ENCODE results near the gene RARS1.

The RARS1 gene

DNA sequence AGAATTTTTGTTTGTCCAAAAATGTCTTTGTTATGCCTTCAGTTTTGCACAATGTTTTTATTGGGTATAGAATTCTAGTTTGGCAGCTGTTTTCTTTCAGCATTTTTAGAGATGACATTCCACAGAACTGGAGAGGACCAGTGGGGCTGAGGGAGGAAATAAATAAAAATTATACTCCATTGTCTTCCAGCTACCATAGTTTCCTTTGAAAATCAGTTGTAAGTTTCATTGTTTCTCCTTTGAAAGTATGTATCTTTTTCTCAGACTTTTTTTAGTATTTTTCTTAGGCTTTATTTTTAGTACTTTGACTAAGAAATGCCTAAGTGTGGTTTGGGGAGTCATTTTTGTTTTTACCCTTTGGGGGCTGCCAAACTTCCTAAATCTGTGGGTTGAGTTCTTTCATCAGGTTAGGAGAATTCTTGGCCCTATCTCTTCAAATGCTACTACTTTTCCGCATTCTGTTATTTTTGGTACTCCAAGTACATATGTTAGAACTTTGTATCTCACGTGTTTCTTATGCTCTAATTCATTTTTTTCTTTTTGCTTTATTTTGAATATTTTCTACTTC, 27.7 kb downstream of the RARS1 start:
- TF ChIP-seq MYC (IDR thresholded peaks at IDR 0.05; ENCODE audit: low read depth, low read length) (no peak), POLR2A (IDR thresholded peaks at IDR 0.05; ENCODE audit: extremely low read depth, insufficient read length) (no peak)
- TF ChIP-seq, protein P1, sequence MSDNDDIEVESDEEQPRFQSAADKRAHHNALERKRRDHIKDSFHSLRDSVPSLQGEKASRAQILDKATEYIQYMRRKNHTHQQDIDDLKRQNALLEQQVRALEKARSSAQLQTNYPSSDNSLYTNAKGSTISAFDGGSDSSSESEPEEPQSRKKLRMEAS (IDR thresholded peaks at IDR 0.05; ENCODE audit: low read depth, low read length), result no peak
- TF ChIP-seq, protein P2, sequence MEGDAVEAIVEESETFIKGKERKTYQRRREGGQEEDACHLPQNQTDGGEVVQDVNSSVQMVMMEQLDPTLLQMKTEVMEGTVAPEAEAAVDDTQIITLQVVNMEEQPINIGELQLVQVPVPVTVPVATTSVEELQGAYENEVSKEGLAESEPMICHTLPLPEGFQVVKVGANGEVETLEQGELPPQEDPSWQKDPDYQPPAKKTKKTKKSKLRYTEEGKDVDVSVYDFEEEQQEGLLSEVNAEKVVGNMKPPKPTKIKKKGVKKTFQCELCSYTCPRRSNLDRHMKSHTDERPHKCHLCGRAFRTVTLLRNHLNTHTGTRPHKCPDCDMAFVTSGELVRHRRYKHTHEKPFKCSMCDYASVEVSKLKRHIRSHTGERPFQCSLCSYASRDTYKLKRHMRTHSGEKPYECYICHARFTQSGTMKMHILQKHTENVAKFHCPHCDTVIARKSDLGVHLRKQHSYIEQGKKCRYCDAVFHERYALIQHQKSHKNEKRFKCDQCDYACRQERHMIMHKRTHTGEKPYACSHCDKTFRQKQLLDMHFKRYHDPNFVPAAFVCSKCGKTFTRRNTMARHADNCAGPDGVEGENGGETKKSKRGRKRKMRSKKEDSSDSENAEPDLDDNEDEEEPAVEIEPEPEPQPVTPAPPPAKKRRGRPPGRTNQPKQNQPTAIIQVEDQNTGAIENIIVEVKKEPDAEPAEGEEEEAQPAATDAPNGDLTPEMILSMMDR (IDR thresholded peaks at IDR 0.05; ENCODE audit: low read depth, low read length), result no peak
- H3K4me3 ChIP-seq (ENCODE audit: low read depth, low read length), result no peak overlapping the region
- DNase-seq (ENCODE audit: low read depth), result no peak

GRCh38 chr5:168525856-168526255, 39.6 kb downstream of the RARS1 start:
- TF ChIP-seq, protein P1 (IDR thresholded peaks at IDR 0.05; ENCODE audit: low read depth, low read length), result no peak
- TF ChIP-seq MYC (IDR thresholded peaks at IDR 0.05; ENCODE audit: low read depth, low read length), result no peak
- DNase-seq (ENCODE audit: low read depth), result no peak
- H3K4me3 ChIP-seq (ENCODE audit: low read depth, low read length), result no peak overlapping the region

GRCh38 chr5:168527756-168528295, 41.6 kb downstream of the RARS1 start:
- TF ChIP-seq, protein P2 (IDR thresholded peaks at IDR 0.05; ENCODE audit: low read depth, low read length), result no peak
- no peak for TF ChIP-seq MYC (IDR thresholded peaks at IDR 0.05; ENCODE audit: low read depth, low read length)
- no peak for DNase-seq (ENCODE audit: low read depth)
- no peak overlapping the region for H3K4me3 ChIP-seq (ENCODE audit: low read depth, low read length)

GRCh38 chr5:168528521-168529373, 42.5 kb downstream of the RARS1 start, which contains the start of gene FBLL1:
Gene FBLL1 (plus strand): TSS chr5:168529305. CDS start chr5:168529505, 200 bp downstream.
- H3K4me3 ChIP-seq (ENCODE audit: low read depth, low read length), result no peak within 1 kb of the TSS
- TF ChIP-seq, protein P1 (IDR thresholded peaks at IDR 0.05; ENCODE audit: low read depth, low read length), result no peak
- TF ChIP-seq POLR2A (IDR thresholded peaks at IDR 0.05; ENCODE audit: extremely low read depth, insufficient read length) (no peak), MYC (IDR thresholded peaks at IDR 0.05; ENCODE audit: low read depth, low read length) (no peak)
- peak; percentile 29 for DNase-seq (ENCODE audit: low read depth)

GRCh38 chr5:168529374-168530234, 43.3 kb downstream of the RARS1 start:
- no peak overlapping the region for H3K4me3 ChIP-seq (ENCODE audit: low read depth, low read length)
- DNase-seq (ENCODE audit: low read depth), result no peak
- TF ChIP-seq POLR2A (IDR thresholded peaks at IDR 0.05; ENCODE audit: extremely low read depth, insufficient read length), result no peak
- no peak for TF ChIP-seq MYC (IDR thresholded peaks at IDR 0.05; ENCODE audit: low read depth, low read length)
- TF ChIP-seq, protein P2 (IDR thresholded peaks at IDR 0.05; ENCODE audit: low read depth, low read length), result no peak
- TF ChIP-seq, protein P1 (IDR thresholded peaks at IDR 0.05; ENCODE audit: low read depth, low read length), result no peak

- H3K4me3 ChIP-seq (ENCODE audit: low read depth, low read length), result no peak overlapping the region
- DNase-seq (ENCODE audit: low read depth), result no peak
- TF ChIP-seq POLR2A (IDR thresholded peaks at IDR 0.05; ENCODE audit: extremely low read depth, insufficient read length), result no peak
- TF ChIP-seq, protein P1 (IDR thresholded peaks at IDR 0.05; ENCODE audit: low read depth, low read length), result no peak
- no peak for TF ChIP-seq MYC (IDR thresholded peaks at IDR 0.05; ENCODE audit: low read depth, low read length)
- TF ChIP-seq, protein P2 (IDR thresholded peaks at IDR 0.05; ENCODE audit: low read depth, low read length), result no peak
Observed at GRCh38 chr5:168530621-168531150, 44.4 kb downstream of the RARS1 start.
